Measurements from ENCODE around the gene INTS4. TPM values are rescaled to one million over a fixed set of nuclear protein-coding genes. Genes with fewer than 3 reads are reported as not detected.
"Not testable (repeated sequence)": the region's sequence is repeated elsewhere in the genome, so short reads cannot be mapped to it uniquely, and the experiment has no call there.

The INTS4 gene
- total RNA-seq, 1 donor from 2014 or later: 49.1 TPM

- intact Hi-C loops (cut with DNase I); ATAC-seq; DNase-seq (ENCODE audit: low spot score): not testable (repeated sequence)
Observed at GRCh38 chr11:77843700-77844099, 150.8 kb downstream of the INTS4 start.

GRCh38 chr11:77842441-77843121, 151.9 kb downstream of the INTS4 start:
- DNase-seq (ENCODE audit: low spot score) (no peak), ATAC-seq (no peak)
- intact Hi-C loops (cut with DNase I): no loop called here

GRCh38 chr11:77833302-77833701, 161.2 kb downstream of the INTS4 start:
- DNase-seq (ENCODE audit: low spot score): no peak
- intact Hi-C loops (cut with DNase I): no loop called here
- ATAC-seq: no peak

GRCh38 chr11:77828926-77829325, 165.5 kb downstream of the INTS4 start:
- no peak for ATAC-seq
- intact Hi-C loops (cut with DNase I): no loop called here
- no peak for DNase-seq (ENCODE audit: low spot score)

Other genes starting within 250 kb of the INTS4 start
- gene RSF1, start 173.9 kb downstream of the INTS4 start, total RNA-seq: 104 TPM
- 28.4 TPM for gene AAMDC, start 173.5 kb downstream of the INTS4 start, total RNA-seq
- gene KCTD14, start 28.6 kb upstream of the INTS4 start, total RNA-seq: 4.0 TPM
- 39.4 TPM for gene THRSP, start 69.2 kb upstream of the INTS4 start, total RNA-seq
- 123 TPM for gene NDUFC2, start 85.2 kb upstream of the INTS4 start, total RNA-seq
- gene ALG8, start 145.0 kb upstream of the INTS4 start, total RNA-seq: 30.9 TPM
- 13.7 TPM for gene KCTD21, start 194.0 kb upstream of the INTS4 start, total RNA-seq
- gene USP35, start 194.3 kb upstream of the INTS4 start, total RNA-seq: 11.5 TPM

Measured in sciatic nerve (tissue), 2 donors.